ENCODE measurements around the gene OBSCN.

DNA sequence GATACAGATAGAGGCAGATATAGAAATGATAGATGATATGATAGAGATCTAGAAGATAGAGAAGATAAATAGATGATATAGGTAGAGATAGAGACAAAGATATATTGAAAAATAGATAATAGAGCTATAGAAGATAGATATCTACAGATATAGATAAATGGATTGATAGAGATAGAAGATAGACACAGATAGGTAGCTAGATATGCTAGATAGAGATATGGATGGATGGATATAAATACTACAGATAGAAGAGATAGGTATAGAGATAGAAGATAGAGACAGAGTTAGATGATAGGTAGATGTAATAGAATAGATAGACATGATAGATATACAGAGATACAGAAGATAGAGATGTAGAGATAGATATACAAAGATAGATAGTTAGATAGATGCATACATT lies 177.4 kb downstream of the OBSCN start:
- no peak for TF ChIP-seq POLR2A (IDR thresholded peaks at IDR 0.05; ENCODE audit: low read depth, low read length)
- no peak for TF ChIP-seq SPI1 (IDR thresholded peaks at IDR 0.05; ENCODE audit: low read depth, low read length)
- no peak for TF ChIP-seq POLR2AphosphoS5 (IDR thresholded peaks at IDR 0.05; ENCODE audit: low read depth, low read length)
- no peak for TF ChIP-seq TAF1 (IDR thresholded peaks at IDR 0.05; ENCODE audit: low read depth, low read length)
- no peak for TF ChIP-seq PAX5 (IDR thresholded peaks at IDR 0.05; ENCODE audit: insufficient read depth, low read length, severe bottlenecking)

Data from GM12891 (cell line).